HG02943 (cell line): Measurements from ENCODE around the gene RAD23A.
"Not testable (repeated sequence)": the region's sequence is repeated elsewhere in the genome, so short reads cannot be mapped to it uniquely, and the experiment has no call there.

Experiments
- ATAC-seq: cut with Tn5 transposase; IDR thresholded peaks from one replicate; pipeline ENCODE4 v1.9.1; 2021; ENCODE audit warnings: mild to moderate bottlenecking, low read depth, moderate library complexity; ENCODE audit not compliant: unreplicated experiment

Gene RAD23A

GRCh38 chr19:12953799-12954611 is 8.3 kb downstream of the RAD23A start:
- no peak for ATAC-seq

GRCh38 chr19:12954612-12954962 is 8.9 kb downstream of the RAD23A start:
- ATAC-seq = no peak

- ATAC-seq = not testable (repeated sequence)
Observed at GRCh38 chr19:12955575-12955974, 9.9 kb downstream of the RAD23A start.

- ATAC-seq = no peak
Observed at GRCh38 chr19:12955996-12956395, 10.3 kb downstream of the RAD23A start.

- ATAC-seq = no peak
Observed at GRCh38 chr19:12956446-12957388, 11.1 kb downstream of the RAD23A start, which contains the start of gene GADD45GIP1. Gene GADD45GIP1, minus strand, starts transcription at chr19:12957223. Its CDS starts 11 bp downstream, at chr19:12957212.

GRCh38 chr19:12957389-12957952 is 11.8 kb downstream of the RAD23A start:
- ATAC-seq = not testable (repeated sequence)

GRCh38 chr19:12959481-12959880 is 13.8 kb downstream of the RAD23A start:
- no peak for ATAC-seq

- no peak for ATAC-seq
Observed at GRCh38 chr19:12965017-12965811, 19.6 kb downstream of the RAD23A start.

- ATAC-seq = no peak
Observed at GRCh38 chr19:12965812-12966135, 20.1 kb downstream of the RAD23A start.

- no peak for ATAC-seq
Observed at GRCh38 chr19:12967907-12968306, 22.2 kb downstream of the RAD23A start.

GRCh38 chr19:12969292-12969988 is 23.8 kb downstream of the RAD23A start, which contains the start of gene DAND5:
Gene DAND5, plus strand, starts transcription at chr19:12969576. Its CDS starts 85 bp downstream, at chr19:12969661.
- ATAC-seq = no peak

GRCh38 chr19:12970070-12970820 is 24.6 kb downstream of the RAD23A start:
- ATAC-seq = no peak

GRCh38 chr19:12973236-12973635 is 27.6 kb downstream of the RAD23A start:
- no peak for ATAC-seq

- no peak for ATAC-seq
Observed at GRCh38 chr19:12974301-12975220, 28.9 kb downstream of the RAD23A start.

GRCh38 chr19:12975221-12975741 is 29.6 kb downstream of the RAD23A start:
- no peak for ATAC-seq

- not testable (repeated sequence) for ATAC-seq
Observed at GRCh38 chr19:12976109-12976508, 30.4 kb downstream of the RAD23A start.

- ATAC-seq = no peak
Observed at GRCh38 chr19:12979974-12980373, 34.3 kb downstream of the RAD23A start.

GRCh38 chr19:12982648-12983047 is 37.0 kb downstream of the RAD23A start:
- no peak for ATAC-seq
